HEK293 (cell line): Measurements from ENCODE around the gene CFL1.

Experiments used
- CTCF ChIA-PET: fragments of 350-600 bp; formaldehyde crosslinking; extraction: SDS; loops from one replicate; lab custom pipeline; 2021; ENCODE audit warnings: antibody characterized with exemption; lab: Yijun Ruan, JAX
- POLR2A ChIA-PET: fragments of 300-600 bp; formaldehyde crosslinking; extraction: SDS; loops from one replicate; lab custom pipeline; 2020; ENCODE audit warnings: antibody characterized with exemption, inconsistent platforms; lab: Yijun Ruan, JAX
- H3K27ac ChIP-seq: fragments of 200-500 bp; sonication (Bioruptor generic); 2 replicates; pipeline ENCODE4 v1.5.1; 2014; ENCODE audit warnings: low read depth, low read length, control low read depth, inconsistent platforms; ENCODE audit errors: extremely low read depth
- H3K36me3 ChIP-seq, 2 experiments: fragments of 200-500 bp in 1 of 2; sonication (Bioruptor generic) in 1 of 2; 1 replicate in 1 of 2; 2 replicates in 1 of 2; pipeline ENCODE4 v1.5.1; 2014 to 2017; ENCODE audit warnings: inconsistent platforms in 2 of 2, low read length in 2 of 2; ENCODE audit not compliant: control insufficient read depth in 2 of 2, insufficient read depth in 1 of 2
- H3K4me1 ChIP-seq: fragments of 200-500 bp; sonication (Bioruptor generic); 2 replicates; pipeline ENCODE4 v1.5.1; 2014; ENCODE audit warnings: mild to moderate bottlenecking, low read length, inconsistent platforms; ENCODE audit not compliant: control insufficient read depth, insufficient read depth
- H3K4me3 ChIP-seq: 2 replicates; pipeline ENCODE4 v1.5.1; 2011; ENCODE audit warnings: low read depth, mild to moderate bottlenecking, control low read depth, low read length, moderate library complexity
- H3K9me3 ChIP-seq: fragments of 200-500 bp; sonication (Bioruptor generic); 2 replicates; pipeline ENCODE4 v1.5.1; 2014; ENCODE audit warnings: low read depth, low read length, inconsistent platforms; ENCODE audit not compliant: control insufficient read depth, insufficient read depth
- BCL11B ChIP-seq: fragments of 450-650 bp; formaldehyde crosslinking; IDR thresholded peaks from 2 replicates; pipeline ENCODE4 v1.5.1; 2016; ENCODE audit warnings: low read depth, missing biosample characterization, missing genetic modification characterization
- EGR2 ChIP-seq: fragments of 450-650 bp; formaldehyde crosslinking; IDR thresholded peaks from 2 replicates; pipeline ENCODE4 v1.5.1; 2016; ENCODE audit warnings: low read depth, missing biosample characterization, missing genetic modification characterization
- GLIS1 ChIP-seq: fragments of 450-650 bp; formaldehyde crosslinking; IDR thresholded peaks from 2 replicates; pipeline ENCODE4 v1.5.1; 2016; ENCODE audit warnings: missing biosample characterization, missing genetic modification characterization
- IKZF3 ChIP-seq: fragments of 450-650 bp; IDR thresholded peaks from 2 replicates; pipeline ENCODE4 v1.5.0; 2018; ENCODE audit warnings: missing biosample characterization, mild to moderate bottlenecking, missing genetic modification characterization, moderate library complexity
- WT1 ChIP-seq: fragments of 450-650 bp; formaldehyde crosslinking; IDR thresholded peaks from 2 replicates; pipeline ENCODE4 v1.5.1; 2016; ENCODE audit warnings: missing biosample characterization, missing genetic modification characterization
- YY1 ChIP-seq: fragments of 450-650 bp; formaldehyde crosslinking; IDR thresholded peaks from 2 replicates; pipeline ENCODE4 v1.5.1; 2018; ENCODE audit warnings: missing biosample characterization, missing genetic modification characterization
- ZBTB11 ChIP-seq: fragments of 450-650 bp; formaldehyde crosslinking; conservative IDR thresholded peaks from 2 replicates; pipeline ENCODE4 v1.5.1; 2016; ENCODE audit warnings: low read depth, missing biosample characterization, missing genetic modification characterization
- ZBTB49 ChIP-seq: fragments of 450-650 bp; formaldehyde crosslinking; IDR thresholded peaks from 2 replicates; pipeline ENCODE4 v1.5.1; 2016; ENCODE audit warnings: missing biosample characterization, missing genetic modification characterization, low read depth
- ZNF114 ChIP-seq: fragments of 450-650 bp; formaldehyde crosslinking; IDR thresholded peaks from 2 replicates; pipeline ENCODE4 v1.5.0; 2017; ENCODE audit warnings: missing biosample characterization, missing genetic modification characterization
- ZNF23 ChIP-seq: fragments of 450-650 bp; formaldehyde crosslinking; IDR thresholded peaks from 2 replicates; pipeline ENCODE4 v1.5.1; 2016; ENCODE audit warnings: missing biosample characterization, missing genetic modification characterization, borderline replicate concordance
- ZNF416 ChIP-seq: fragments of 450-650 bp; formaldehyde crosslinking; IDR thresholded peaks from 2 replicates; pipeline ENCODE4 v1.5.1; 2016; ENCODE audit warnings: missing biosample characterization, missing genetic modification characterization
- ZNF529 ChIP-seq: fragments of 450-650 bp; formaldehyde crosslinking; IDR thresholded peaks from 2 replicates; pipeline ENCODE4 v1.5.1; 2017; ENCODE audit warnings: missing genetic modification characterization, missing biosample characterization; ENCODE audit not compliant: insufficient replicate concordance
- ZNF544 ChIP-seq: fragments of 450-650 bp; formaldehyde crosslinking; IDR thresholded peaks from 2 replicates; pipeline ENCODE4 v1.5.0; 2017; ENCODE audit warnings: missing biosample characterization, missing genetic modification characterization
- ZNF580 ChIP-seq: fragments of 450-650 bp; formaldehyde crosslinking; IDR thresholded peaks from 2 replicates; pipeline ENCODE4 v1.5.1; 2016; ENCODE audit warnings: missing biosample characterization, missing genetic modification characterization
- ZNF629 ChIP-seq: fragments of 450-650 bp; formaldehyde crosslinking; IDR thresholded peaks from 2 replicates; pipeline ENCODE4 v1.5.1; 2017; ENCODE audit warnings: missing biosample characterization, missing genetic modification characterization
- ZNF692 ChIP-seq: fragments of 450-650 bp; formaldehyde crosslinking; IDR thresholded peaks from 2 replicates; pipeline ENCODE4 v1.5.1; 2016; ENCODE audit warnings: missing biosample characterization, missing genetic modification characterization
- ZNF76 ChIP-seq: fragments of 450-650 bp; formaldehyde crosslinking; IDR thresholded peaks from 2 replicates; pipeline ENCODE4; 2016; ENCODE audit warnings: low read depth, missing biosample characterization, missing genetic modification characterization, borderline replicate concordance
- ZNF776 ChIP-seq: fragments of 450-650 bp; formaldehyde crosslinking; IDR thresholded peaks from 2 replicates; pipeline ENCODE4 v1.5.0; 2017; ENCODE audit warnings: missing biosample characterization, missing genetic modification characterization, borderline replicate concordance

CFL1 gene

DNA sequence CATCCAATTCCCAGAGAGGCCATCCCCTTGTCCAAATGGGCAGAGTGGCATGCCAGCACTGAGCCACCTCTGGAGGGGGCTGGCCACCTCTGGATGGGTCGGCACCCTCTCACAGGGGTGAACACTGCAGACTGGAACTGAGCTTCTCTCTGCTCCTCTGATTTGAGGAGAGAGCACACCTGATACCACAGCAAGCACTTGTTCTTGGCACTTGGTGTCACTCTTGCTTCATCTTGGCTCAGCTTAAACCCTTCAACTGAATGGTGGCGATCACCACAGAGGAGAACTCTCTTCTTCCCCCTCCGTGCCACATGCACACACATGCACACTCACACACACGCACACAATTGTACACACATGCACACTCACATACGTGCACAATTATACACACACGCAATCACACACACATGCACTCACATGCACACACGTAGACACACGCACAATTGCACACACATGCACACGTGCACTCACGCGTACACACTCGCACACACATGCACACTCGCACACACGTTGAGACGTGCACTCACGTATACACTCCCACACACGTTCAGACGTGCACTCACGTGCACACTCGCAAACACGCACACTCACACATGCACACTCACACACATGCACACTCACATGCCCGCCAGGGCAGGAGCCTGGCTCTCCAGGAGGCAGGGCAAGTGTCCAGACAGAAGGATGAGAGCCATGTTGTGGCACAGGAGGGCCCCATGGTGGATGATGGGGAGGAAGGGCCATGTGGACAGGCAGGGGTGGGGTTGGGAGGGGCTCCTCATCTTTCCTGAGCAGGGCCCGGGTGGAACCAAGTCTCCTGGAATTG, 47.7 kb downstream of the CFL1 start (continued):
- TF ChIP-seq ZNF544 (tag by site-specific recombination) (no peak), ZNF692 (tag by site-specific recombination) (no peak)

- H3K36me3 ChIP-seq, result no peaks in the 10 kb centered on the region
- H3K4me3 ChIP-seq, result no peak overlapping the region
- POLR2A ChIA-PET, result no interaction called here
- H3K27ac ChIP-seq, result no peak overlapping the region
- TF ChIP-seq ZNF416 (tag by site-specific recombination) (no peak), BCL11B (tag by site-specific recombination) (no peak), GLIS1 (no peak), ZNF776 (tag by site-specific recombination) (no peak), ZNF580 (tag by site-specific recombination) (no peak), ZNF76 (no peak), ZNF23 (tag by site-specific recombination) (no peak), YY1 (tag by site-specific recombination) (no peak), ZBTB11 (no peak), EGR2 (tag by site-specific recombination) (no peak), ZNF529 (no peak)
- no peaks in the 10 kb centered on the region for H3K4me1 ChIP-seq
- H3K9me3 ChIP-seq, result no peaks in the 10 kb centered on the region
- CTCF ChIA-PET, result interaction anchor here (0.6 to 3.5 kb wide), 4 partner anchors 9 to 210 kb away, joined by 3 to 30 read pairs (median 5); no protein-coding TSS in a partner anchor
Observed at GRCh38 chr11:65809496-65809895, 48.5 kb downstream of the CFL1 start.

- Histone ChIP-seq H3K27ac (no peak overlapping the region), H3K9me3 (no peaks in the 10 kb centered on the region), H3K4me3 (no peak overlapping the region), H3K4me1 (no peaks in the 10 kb centered on the region), H3K36me3 (no peaks in the 10 kb centered on the region)
- ChIA-PET POLR2A (interaction anchor here (1.5 kb wide), 1 partner anchor 9 kb away, joined by 5 read pairs; no protein-coding TSS in a partner anchor), CTCF (interaction anchor here (3.5 kb wide), 1 partner anchor 9 kb away, joined by 30 read pairs; no protein-coding TSS in a partner anchor)
- TF ChIP-seq ZNF629 (tag by site-specific recombination), result no peak
- TF ChIP-seq ZBTB49 (tag by site-specific recombination), result no peak
- TF ChIP-seq ZNF114 (tag by site-specific recombination), result no peak
- no peak for TF ChIP-seq WT1 (tag by site-specific recombination)
- no peak for TF ChIP-seq IKZF3 (tag by site-specific recombination)
Observed at GRCh38 chr11:65808744-65809341, 49.1 kb downstream of the CFL1 start.
